ENCODE results near the gene EID2. TPM values are rescaled to one million over a fixed set of nuclear protein-coding genes. Genes with fewer than 3 reads are reported as not detected.

Gene EID2
- total and polyA plus RNA-seq, 2 of the 13 experiments (the other 11 are each of a cell fraction or from before 2014, with no cell fraction given) = 3.7 to 14.1 TPM

DNA sequence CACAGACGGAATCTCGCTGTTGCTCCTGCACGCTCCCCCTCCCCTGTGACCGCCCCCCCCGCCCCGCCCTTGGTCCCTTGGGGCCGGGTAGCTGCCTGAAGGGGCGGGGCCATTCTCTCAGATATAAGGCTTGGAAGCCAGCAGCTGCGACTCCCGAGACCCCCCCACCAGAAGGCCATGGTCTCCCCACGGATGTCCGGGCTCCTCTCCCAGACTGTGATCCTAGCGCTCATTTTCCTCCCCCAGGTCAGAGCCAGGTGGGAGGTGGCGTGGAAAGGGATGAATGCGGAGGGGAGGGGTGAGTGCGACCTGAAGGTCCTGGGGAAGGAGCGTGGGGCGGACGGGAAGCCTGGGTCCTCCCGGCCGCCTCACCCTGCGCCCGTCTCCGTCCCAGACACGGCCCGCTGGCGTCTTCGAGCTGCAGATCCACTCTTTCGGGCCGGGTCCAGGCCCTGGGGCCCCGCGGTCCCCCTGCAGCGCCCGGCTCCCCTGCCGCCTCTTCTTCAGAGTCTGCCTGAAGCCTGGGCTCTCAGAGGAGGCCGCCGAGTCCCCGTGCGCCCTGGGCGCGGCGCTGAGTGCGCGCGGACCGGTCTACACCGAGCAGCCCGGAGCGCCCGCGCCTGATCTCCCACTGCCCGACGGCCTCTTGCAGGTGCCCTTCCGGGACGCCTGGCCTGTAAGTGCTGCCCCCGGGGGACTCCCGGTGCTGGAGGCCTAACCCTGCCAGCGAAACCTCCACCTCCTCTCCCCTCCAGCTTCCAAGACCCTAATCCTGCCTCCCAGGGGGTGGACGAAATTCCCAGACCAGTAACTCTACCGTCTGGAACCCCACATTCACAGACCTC lies 40.9 kb downstream of the EID2 start, which contains the start of gene DLL3 (continued):
- TF ChIP-seq, protein P1, sequence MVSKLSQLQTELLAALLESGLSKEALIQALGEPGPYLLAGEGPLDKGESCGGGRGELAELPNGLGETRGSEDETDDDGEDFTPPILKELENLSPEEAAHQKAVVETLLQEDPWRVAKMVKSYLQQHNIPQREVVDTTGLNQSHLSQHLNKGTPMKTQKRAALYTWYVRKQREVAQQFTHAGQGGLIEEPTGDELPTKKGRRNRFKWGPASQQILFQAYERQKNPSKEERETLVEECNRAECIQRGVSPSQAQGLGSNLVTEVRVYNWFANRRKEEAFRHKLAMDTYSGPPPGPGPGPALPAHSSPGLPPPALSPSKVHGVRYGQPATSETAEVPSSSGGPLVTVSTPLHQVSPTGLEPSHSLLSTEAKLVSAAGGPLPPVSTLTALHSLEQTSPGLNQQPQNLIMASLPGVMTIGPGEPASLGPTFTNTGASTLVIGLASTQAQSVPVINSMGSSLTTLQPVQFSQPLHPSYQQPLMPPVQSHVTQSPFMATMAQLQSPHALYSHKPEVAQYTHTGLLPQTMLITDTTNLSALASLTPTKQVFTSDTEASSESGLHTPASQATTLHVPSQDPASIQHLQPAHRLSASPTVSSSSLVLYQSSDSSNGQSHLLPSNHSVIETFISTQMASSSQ (IDR thresholded peaks at IDR 0.05; ENCODE audit: low read depth) = no peak
- TF ChIP-seq, protein P1 (CRISPR knock-in tag; IDR thresholded peaks at IDR 0.05; ENCODE audit: borderline replicate concordance) = no peak
- TF ChIP-seq STAT5B (CRISPR knock-in tag; IDR thresholded peaks at IDR 0.05) (no peak), ZNF777 (CRISPR knock-in tag; IDR thresholded peaks at IDR 0.05) (peak; percentile 77), ZNF441 (CRISPR knock-in tag; IDR thresholded peaks at IDR 0.05; ENCODE audit: borderline replicate concordance) (no peak), ZNF44 (CRISPR knock-in tag; IDR thresholded peaks at IDR 0.05) (no peak), ZSCAN12 (CRISPR knock-in tag; IDR thresholded peaks at IDR 0.05) (no peak), NFIC (IDR thresholded peaks at IDR 0.05; ENCODE audit: low read length) (no peak), GABPB1 (CRISPR knock-in tag; IDR thresholded peaks at IDR 0.05) (peak; percentile 20; the same call in 1 of the 2 replicates), GLI4 (CRISPR knock-in tag; IDR thresholded peaks at IDR 0.05; ENCODE audit: borderline replicate concordance) (no peak), ZNF567 (CRISPR knock-in tag; IDR thresholded peaks at IDR 0.05; ENCODE audit: borderline replicate concordance) (no peak), ZFP36L2 (CRISPR knock-in tag; IDR thresholded peaks at IDR 0.05) (no peak), ZNF10 (CRISPR knock-in tag; IDR thresholded peaks at IDR 0.05; ENCODE audit: borderline replicate concordance, low read depth) (no peak), HMG20B (CRISPR knock-in tag; conservative IDR thresholded peaks at IDR 0.05) (no peak), MIXL1 (CRISPR knock-in tag; IDR thresholded peaks at IDR 0.05) (no peak), JUND (CRISPR knock-in tag; IDR thresholded peaks at IDR 0.05) (no peak)
- TF ChIP-seq, protein P2, sequence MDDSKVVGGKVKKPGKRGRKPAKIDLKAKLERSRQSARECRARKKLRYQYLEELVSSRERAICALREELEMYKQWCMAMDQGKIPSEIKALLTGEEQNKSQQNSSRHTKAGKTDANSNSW (CRISPR knock-in tag; IDR thresholded peaks at IDR 0.05; ENCODE audit: borderline replicate concordance) = no peak
- TF ChIP-seq, protein P3, sequence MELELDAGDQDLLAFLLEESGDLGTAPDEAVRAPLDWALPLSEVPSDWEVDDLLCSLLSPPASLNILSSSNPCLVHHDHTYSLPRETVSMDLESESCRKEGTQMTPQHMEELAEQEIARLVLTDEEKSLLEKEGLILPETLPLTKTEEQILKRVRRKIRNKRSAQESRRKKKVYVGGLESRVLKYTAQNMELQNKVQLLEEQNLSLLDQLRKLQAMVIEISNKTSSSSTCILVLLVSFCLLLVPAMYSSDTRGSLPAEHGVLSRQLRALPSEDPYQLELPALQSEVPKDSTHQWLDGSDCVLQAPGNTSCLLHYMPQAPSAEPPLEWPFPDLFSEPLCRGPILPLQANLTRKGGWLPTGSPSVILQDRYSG (CRISPR knock-in tag; IDR thresholded peaks at IDR 0.05) = no peak
- TF ChIP-seq, protein P4, sequence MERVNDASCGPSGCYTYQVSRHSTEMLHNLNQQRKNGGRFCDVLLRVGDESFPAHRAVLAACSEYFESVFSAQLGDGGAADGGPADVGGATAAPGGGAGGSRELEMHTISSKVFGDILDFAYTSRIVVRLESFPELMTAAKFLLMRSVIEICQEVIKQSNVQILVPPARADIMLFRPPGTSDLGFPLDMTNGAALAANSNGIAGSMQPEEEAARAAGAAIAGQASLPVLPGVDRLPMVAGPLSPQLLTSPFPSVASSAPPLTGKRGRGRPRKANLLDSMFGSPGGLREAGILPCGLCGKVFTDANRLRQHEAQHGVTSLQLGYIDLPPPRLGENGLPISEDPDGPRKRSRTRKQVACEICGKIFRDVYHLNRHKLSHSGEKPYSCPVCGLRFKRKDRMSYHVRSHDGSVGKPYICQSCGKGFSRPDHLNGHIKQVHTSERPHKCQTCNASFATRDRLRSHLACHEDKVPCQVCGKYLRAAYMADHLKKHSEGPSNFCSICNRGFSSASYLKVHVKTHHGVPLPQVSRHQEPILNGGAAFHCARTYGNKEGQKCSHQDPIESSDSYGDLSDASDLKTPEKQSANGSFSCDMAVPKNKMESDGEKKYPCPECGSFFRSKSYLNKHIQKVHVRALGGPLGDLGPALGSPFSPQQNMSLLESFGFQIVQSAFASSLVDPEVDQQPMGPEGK (CRISPR knock-in tag; IDR thresholded peaks at IDR 0.05) = no peak
- TF ChIP-seq, protein P5, sequence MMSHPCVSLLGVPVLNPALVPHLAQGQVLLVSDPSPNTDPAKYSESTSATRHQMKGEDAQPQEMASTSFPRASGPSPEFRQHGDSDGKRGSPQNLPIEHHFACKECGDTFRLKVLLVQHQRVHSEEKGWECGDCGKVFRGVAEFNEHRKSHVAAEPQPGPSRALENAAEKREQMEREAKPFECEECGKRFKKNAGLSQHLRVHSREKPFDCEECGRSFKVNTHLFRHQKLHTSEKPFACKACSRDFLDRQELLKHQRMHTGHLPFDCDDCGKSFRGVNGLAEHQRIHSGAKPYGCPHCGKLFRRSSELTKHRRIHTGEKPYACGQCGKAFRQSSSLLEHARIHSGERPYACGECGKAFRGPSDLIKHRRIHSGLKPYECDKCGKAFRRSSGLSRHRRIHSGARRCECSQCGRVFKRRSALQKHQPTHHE (CRISPR knock-in tag; IDR thresholded peaks at IDR 0.05; ENCODE audit: borderline replicate concordance) = no peak

Measured in HepG2 (cell line).